ENCODE measurements around the gene PNN.
"Not testable (repeated sequence)": the region's sequence is repeated elsewhere in the genome, so short reads cannot be mapped to it uniquely, and the experiment has no call there.

The PNN gene

DNA sequence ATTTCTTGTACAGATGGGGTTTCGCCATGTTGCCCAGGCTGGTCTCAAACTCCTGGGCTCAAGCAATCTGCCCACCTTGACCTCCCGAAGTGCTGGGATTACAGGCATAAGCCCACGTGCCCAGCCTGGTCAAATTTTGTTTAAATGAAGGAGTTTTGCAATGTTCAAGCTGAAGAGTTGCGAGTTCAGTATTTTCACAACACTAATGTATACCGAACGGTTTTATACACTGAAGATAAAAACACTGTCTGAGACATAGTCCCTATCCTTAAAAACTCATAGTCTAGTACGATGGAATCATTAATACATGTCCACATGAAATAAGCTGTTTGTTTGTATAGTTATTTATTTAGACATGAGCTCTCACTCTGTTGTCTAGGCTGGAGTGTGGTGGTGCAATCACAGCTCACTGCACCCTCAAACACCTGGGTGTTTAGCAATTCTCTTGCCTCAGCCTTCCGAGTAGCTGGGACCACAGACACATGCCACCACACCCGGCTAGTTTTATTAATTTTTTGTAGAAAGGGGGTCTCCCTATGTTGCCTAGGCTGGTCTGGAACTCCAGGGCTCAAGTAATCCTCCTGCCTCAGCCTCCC lies 20.4 kb upstream of the PNN start:
- Mint-ChIP-seq H3K4me1 (no peaks in the 10 kb centered on the region), H3K4me3 (no peak overlapping the region), H3K27me3 (ENCODE audit: low read depth, poor library complexity) (no peaks in the 10 kb centered on the region), H3K27ac (no peak overlapping the region), H3K9me3 (no peaks in the 10 kb centered on the region), H3K36me3 (ENCODE audit: low read depth) (peaks cover 39% of the 10 kb centered on the region)
- TF ChIP-seq, protein P1, sequence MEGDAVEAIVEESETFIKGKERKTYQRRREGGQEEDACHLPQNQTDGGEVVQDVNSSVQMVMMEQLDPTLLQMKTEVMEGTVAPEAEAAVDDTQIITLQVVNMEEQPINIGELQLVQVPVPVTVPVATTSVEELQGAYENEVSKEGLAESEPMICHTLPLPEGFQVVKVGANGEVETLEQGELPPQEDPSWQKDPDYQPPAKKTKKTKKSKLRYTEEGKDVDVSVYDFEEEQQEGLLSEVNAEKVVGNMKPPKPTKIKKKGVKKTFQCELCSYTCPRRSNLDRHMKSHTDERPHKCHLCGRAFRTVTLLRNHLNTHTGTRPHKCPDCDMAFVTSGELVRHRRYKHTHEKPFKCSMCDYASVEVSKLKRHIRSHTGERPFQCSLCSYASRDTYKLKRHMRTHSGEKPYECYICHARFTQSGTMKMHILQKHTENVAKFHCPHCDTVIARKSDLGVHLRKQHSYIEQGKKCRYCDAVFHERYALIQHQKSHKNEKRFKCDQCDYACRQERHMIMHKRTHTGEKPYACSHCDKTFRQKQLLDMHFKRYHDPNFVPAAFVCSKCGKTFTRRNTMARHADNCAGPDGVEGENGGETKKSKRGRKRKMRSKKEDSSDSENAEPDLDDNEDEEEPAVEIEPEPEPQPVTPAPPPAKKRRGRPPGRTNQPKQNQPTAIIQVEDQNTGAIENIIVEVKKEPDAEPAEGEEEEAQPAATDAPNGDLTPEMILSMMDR (IDR thresholded peaks at IDR 0.05), result no peak
- no peak for DNase-seq

DNA sequence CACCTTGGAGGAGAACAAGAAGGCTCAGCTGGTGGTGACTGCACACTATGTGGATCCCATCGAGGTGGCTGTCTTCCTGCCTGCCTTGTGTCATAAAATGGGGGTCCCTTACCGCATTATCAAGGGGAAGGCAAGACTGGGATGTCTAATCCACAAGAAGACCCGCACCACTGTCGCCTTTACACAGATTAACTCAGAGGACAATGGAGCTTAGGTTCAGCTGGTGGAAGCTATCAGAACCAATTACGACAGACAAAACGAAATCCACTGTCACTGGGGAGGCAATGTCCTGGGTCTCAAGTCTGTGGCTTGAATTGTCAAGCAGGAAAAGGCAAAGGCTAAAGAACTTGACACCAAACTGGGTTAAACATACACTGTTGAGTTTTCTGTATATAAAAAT lies 17.6 kb upstream of the PNN start:
- no peak for DNase-seq
- TF ChIP-seq, protein P1 (IDR thresholded peaks at IDR 0.05), result no peak
- Mint-ChIP-seq H3K36me3 (ENCODE audit: low read depth) (peaks cover 41% of the 10 kb centered on the region), H3K27me3 (ENCODE audit: low read depth, poor library complexity) (no peaks in the 10 kb centered on the region), H3K27ac (peak overlapping the region; percentile 45), H3K4me3 (no peak overlapping the region), H3K9me3 (no peaks in the 10 kb centered on the region), H3K4me1 (peaks cover 15% of the 10 kb centered on the region)

DNA sequence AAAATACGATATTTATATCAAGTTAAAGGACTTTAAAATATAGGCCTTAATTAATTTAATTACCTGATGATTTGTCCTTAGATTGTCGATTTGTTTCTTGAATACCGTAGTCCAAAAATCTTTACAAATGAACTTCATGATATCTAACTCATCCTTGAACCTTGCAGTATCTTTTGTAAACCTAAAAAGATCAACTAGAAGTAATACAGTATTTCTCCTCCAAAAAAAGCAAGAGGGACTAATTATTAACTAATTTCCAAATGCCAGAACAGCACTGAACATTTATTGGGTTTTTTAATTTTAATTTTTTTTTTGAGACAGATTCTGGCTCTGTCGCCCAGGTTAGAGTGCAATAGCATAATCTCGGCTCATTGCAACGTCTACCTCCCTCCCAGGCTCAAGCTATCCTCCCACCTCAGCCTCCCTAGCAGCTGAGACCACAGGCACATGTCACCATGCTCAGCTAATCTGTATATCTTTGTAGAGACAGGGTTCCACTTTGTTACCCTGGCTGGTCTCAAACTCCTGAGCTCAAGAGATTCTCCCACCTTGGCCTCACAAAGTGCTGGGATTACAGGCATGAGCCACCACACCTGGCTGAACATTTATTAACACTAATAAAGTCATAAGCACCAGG lies 16.7 kb upstream of the PNN start:
- H3K4me1 Mint-ChIP-seq, result peaks cover 20% of the 10 kb centered on the region
- no peak overlapping the region for H3K27ac Mint-ChIP-seq
- no peaks in the 10 kb centered on the region for H3K27me3 Mint-ChIP-seq (ENCODE audit: low read depth, poor library complexity)
- H3K4me3 Mint-ChIP-seq, result no peak overlapping the region
- no peaks in the 10 kb centered on the region for H3K9me3 Mint-ChIP-seq
- TF ChIP-seq, protein P1 (IDR thresholded peaks at IDR 0.05), result no peak
- no peak for DNase-seq
- H3K36me3 Mint-ChIP-seq (ENCODE audit: low read depth), result peaks cover 43% of the 10 kb centered on the region

DNA sequence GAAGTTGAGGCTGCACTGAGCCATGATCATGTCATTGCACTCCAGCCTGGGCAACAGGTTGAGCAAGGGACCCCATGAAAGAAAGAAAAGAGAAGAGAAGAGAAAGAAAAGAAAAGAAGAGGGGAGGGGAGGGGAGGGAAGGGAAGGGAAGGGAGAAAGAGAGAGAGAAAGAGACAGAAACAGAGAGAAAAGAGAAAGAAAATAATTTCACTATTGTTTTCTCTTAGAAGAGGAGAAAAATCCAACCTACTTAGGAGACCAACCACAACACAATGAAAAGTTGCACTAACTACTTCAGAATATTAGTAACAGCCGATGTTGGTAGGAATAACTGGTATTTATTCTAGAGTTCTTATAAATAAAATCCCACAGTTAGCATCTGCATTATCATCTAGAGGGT lies 14.6 kb upstream of the PNN start:
- no peak for DNase-seq
- Mint-ChIP-seq H3K4me1 (peaks cover 26% of the 10 kb centered on the region), H3K4me3 (no peak overlapping the region), H3K27me3 (ENCODE audit: low read depth, poor library complexity) (no peaks in the 10 kb centered on the region), H3K36me3 (ENCODE audit: low read depth) (peaks cover 41% of the 10 kb centered on the region), H3K27ac (no peak overlapping the region), H3K9me3 (no peaks in the 10 kb centered on the region)
- TF ChIP-seq, protein P1 (IDR thresholded peaks at IDR 0.05), result no peak

DNA sequence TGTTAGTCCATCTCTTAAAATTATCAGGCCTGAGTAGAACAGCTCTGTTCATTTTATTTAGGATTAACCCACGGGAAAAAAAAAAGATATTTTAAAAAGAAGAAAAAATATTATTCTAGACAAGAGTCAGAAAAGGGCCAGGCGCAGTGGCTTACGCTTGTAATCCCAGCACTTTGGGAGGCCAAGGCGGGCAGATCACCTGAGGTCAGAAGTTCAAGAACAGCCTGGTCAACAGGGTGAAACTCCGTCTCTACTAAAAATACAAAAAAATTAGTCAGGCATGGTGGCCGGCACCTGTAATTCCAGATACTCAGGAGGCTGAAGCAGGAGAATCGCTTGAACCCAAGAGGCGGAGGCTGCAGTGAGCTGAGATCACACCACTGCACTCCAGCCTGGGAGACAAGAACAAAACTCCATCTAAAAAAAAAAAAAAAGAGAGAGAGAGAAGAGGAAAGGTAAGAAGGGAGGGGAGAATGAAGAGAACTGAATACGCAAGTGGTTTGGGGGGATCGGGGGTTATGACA lies 7.2 kb upstream of the PNN start:
- not testable (repeated sequence) for DNase-seq; H3K27me3 Mint-ChIP-seq (ENCODE audit: low read depth, poor library complexity); H3K9me3 Mint-ChIP-seq
- Mint-ChIP-seq H3K36me3 (ENCODE audit: low read depth) (peaks cover 23% of the 10 kb centered on the region), H3K27ac (peak overlapping the region; percentile 55), H3K4me1 (peaks cover 40% of the 10 kb centered on the region), H3K4me3 (peak overlapping the region; percentile 96)

DNA sequence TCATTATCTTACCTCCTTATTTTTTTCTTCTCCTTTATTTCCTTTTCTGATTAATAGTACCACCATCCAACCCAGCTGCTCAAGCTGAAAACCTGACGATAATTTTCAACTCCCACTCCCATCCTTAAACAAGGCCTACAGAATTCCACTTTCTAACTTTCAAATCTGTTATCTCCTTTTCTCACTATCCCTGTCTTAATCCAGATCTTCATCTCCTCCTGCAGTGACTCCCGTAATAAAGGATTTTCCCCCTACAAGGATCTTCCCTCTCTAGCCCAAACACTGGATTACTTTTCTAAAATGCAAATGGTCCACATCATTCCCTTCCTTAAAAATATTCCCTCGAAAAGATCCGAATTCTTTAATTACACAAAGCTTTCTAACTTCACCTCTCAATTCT lies 6.5 kb upstream of the PNN start:
- Mint-ChIP-seq H3K4me1 (peaks cover 38% of the 10 kb centered on the region), H3K27ac (peak overlapping the region; percentile 19), H3K4me3 (peak overlapping the region; percentile 96), H3K27me3 (ENCODE audit: low read depth, poor library complexity) (no peaks in the 10 kb centered on the region), H3K36me3 (ENCODE audit: low read depth) (peaks cover 21% of the 10 kb centered on the region), H3K9me3 (no peaks in the 10 kb centered on the region)
- TF ChIP-seq, protein P1 (IDR thresholded peaks at IDR 0.05), result no peak
- DNase-seq, result no peak
